ENCODE measurements around the gene TIMELESS. TPM values are rescaled to one million over a fixed set of nuclear protein-coding genes. Genes with fewer than 3 reads are reported as not detected.

Gene TIMELESS, protein sequence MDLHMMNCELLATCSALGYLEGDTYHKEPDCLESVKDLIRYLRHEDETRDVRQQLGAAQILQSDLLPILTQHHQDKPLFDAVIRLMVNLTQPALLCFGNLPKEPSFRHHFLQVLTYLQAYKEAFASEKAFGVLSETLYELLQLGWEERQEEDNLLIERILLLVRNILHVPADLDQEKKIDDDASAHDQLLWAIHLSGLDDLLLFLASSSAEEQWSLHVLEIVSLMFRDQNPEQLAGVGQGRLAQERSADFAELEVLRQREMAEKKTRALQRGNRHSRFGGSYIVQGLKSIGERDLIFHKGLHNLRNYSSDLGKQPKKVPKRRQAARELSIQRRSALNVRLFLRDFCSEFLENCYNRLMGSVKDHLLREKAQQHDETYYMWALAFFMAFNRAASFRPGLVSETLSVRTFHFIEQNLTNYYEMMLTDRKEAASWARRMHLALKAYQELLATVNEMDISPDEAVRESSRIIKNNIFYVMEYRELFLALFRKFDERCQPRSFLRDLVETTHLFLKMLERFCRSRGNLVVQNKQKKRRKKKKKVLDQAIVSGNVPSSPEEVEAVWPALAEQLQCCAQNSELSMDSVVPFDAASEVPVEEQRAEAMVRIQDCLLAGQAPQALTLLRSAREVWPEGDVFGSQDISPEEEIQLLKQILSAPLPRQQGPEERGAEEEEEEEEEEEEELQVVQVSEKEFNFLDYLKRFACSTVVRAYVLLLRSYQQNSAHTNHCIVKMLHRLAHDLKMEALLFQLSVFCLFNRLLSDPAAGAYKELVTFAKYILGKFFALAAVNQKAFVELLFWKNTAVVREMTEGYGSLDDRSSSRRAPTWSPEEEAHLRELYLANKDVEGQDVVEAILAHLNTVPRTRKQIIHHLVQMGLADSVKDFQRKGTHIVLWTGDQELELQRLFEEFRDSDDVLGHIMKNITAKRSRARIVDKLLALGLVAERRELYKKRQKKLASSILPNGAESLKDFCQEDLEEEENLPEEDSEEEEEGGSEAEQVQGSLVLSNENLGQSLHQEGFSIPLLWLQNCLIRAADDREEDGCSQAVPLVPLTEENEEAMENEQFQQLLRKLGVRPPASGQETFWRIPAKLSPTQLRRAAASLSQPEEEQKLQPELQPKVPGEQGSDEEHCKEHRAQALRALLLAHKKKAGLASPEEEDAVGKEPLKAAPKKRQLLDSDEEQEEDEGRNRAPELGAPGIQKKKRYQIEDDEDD
- total RNA-seq (2021; ENCODE audit: unreplicated experiment) (47.0 TPM), Bru-seq, nascent RNA (percentile 60 among the genes with signal in this experiment), BruChase-seq, experiment 1, labeled RNA remaining after a 6-hour chase (percentile 81 among the genes with signal in this experiment), BruChase-seq, experiment 2, labeled RNA remaining after a 2-hour chase (percentile 72 among the genes with signal in this experiment)
- polyA plus RNA-seq (2012): 25.8 and 30.9 TPM in 2 replicates
- long read RNA-seq, full-length matches to known transcripts: 85 of 195 reads
- long read RNA-seq, partial matches to known transcripts: 77 of 195 reads
- long read RNA-seq, other reads (novel, unspliced or antisense): 33 of 195 reads

DNA sequence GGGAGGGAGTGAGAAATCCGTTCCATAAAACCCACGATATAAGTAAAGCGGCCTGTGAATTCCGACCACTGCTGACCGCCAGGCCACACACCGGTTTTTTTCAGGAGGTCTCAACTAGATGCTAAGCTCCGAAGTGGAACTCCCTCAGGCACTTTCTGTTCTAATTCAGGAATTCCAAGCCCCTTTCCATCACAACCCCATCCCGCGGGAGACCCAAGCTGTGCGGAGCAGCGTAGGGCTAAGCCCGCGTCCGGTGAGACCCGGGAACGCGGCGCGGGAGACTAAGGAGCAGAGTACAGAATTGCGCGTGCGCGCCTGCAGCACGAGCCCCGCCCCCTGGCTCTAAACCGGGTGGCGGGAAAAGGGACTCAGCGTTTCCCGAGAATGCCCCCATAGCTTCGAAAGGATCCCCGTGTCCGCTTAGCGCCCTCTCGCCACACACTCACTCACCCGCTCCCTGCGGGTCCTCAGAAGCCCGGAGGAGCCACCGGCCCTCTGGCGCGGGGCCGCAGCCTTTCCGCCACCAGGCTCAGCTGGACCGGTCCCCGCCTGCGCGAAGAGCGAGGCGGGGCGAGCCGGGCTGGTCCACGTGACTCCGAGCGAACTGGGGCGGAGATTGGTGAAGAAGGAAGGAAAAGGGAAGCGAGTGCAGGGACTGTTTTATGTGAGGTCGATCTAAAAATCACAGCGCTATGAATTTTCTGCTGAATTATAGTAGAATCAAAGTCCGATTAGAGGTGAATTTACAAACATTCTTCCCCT is at the start of gene TIMELESS:
Gene TIMELESS, minus strand, starts transcription at position 567 of the 762 bp plus-strand sequence. CDS start 15,256 bp downstream, outside the sequence.
- Histone ChIP-seq H3K79me2 (ENCODE audit: insufficient read depth, low read length) (peaks cover 31% of the 10 kb centered on the region), H3K4me3 (replicated peaks in 1 of 2; ENCODE audit: low read depth in 1 of 2, low read length in 2 of 2) (peak within 1 kb of the TSS; percentile 74 to 80), H2AFZ (ENCODE audit: low read depth, low read length, poor library complexity, severe bottlenecking) (peak within 1 kb of the TSS; percentile 58), H3K4me2 (ENCODE audit: low read length) (peak within 1 kb of the TSS; percentile 81), H3K9me2 (ENCODE audit: insufficient read depth) (no peaks in the 10 kb centered on the region), H4K20me1 (ENCODE audit: insufficient read depth) (no peaks in the 10 kb centered on the region), H3K9me3 (ENCODE audit: control insufficient read depth in 1 of 2, insufficient read depth in 1 of 2, low read depth in 1 of 2, low read length in 2 of 2) (no peaks in the 10 kb centered on the region), H3K27me3 (ENCODE audit: insufficient read depth, low read length) (no peaks in the 10 kb centered on the region), H3K36me3 (ENCODE audit: control insufficient read depth in 1 of 2, insufficient read depth in 2 of 2, low read length in 2 of 2) (no peaks in the 10 kb centered on the region), H3K9ac (ENCODE audit: low read length) (peak within 1 kb of the TSS; percentile 92), H3K27ac (ENCODE audit: low read depth, low read length) (peak within 1 kb of the TSS; percentile 85), H3K4me1 (ENCODE audit: control insufficient read depth in 1 of 2, insufficient read depth in 2 of 2, low read length in 2 of 2) (peaks cover 5 to 21% of the 10 kb centered on the region in 2 experiments; a peak in 3 of 4 replicates)
- ATAC-seq (peak; percentile 96), DNase-seq (ENCODE audit: low read depth, low spot score) (peak; percentile 76)
- BruUV-seq (replicated peaks): TSS peak; percentile 82
- intact Hi-C loops (cut with micrococcal nuclease): no loop called here
- RAD21 ChIA-PET (ENCODE audit: low non-redundant PET in 1 of 2, low total read pairs in 2 of 2, uncharacterized antibody in 2 of 2, unreplicated experiment in 2 of 2): no interaction called here
- TF ChIP-seq, protein P1, sequence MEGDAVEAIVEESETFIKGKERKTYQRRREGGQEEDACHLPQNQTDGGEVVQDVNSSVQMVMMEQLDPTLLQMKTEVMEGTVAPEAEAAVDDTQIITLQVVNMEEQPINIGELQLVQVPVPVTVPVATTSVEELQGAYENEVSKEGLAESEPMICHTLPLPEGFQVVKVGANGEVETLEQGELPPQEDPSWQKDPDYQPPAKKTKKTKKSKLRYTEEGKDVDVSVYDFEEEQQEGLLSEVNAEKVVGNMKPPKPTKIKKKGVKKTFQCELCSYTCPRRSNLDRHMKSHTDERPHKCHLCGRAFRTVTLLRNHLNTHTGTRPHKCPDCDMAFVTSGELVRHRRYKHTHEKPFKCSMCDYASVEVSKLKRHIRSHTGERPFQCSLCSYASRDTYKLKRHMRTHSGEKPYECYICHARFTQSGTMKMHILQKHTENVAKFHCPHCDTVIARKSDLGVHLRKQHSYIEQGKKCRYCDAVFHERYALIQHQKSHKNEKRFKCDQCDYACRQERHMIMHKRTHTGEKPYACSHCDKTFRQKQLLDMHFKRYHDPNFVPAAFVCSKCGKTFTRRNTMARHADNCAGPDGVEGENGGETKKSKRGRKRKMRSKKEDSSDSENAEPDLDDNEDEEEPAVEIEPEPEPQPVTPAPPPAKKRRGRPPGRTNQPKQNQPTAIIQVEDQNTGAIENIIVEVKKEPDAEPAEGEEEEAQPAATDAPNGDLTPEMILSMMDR (IDR thresholded peaks at IDR 0.05 in 2 of 3, conservative IDR thresholded peaks at IDR 0.05 in 1 of 3; ENCODE audit: borderline replicate concordance in 1 of 3, insufficient read depth in 1 of 3, low read depth in 2 of 3, low read length in 2 of 3): no peak
- TF ChIP-seq TCF7L2 (IDR thresholded peaks at IDR 0.05; ENCODE audit: borderline replicate concordance, extremely low read depth, insufficient read depth, insufficient read length) (peak; percentile 31), SIN3A (IDR thresholded peaks at IDR 0.05; ENCODE audit: low read depth) (peak; percentile 41; the same call in 1 of the 2 replicates), SRF (IDR thresholded peaks at IDR 0.05; ENCODE audit: low read depth) (no peak), JUND (IDR thresholded peaks at IDR 0.05) (no peak), YY1 (IDR thresholded peaks at IDR 0.05; ENCODE audit: extremely low read depth, insufficient replicate concordance, low read depth, low read length) (peak; percentile 11), POLR2AphosphoS5 (IDR thresholded peaks at IDR 0.05; ENCODE audit: low read depth, low read length) (peak; percentile 90), ZFX (IDR thresholded peaks at IDR 0.05) (peak; percentile 89; the same call in 1 of the 2 replicates), POLR2A (IDR thresholded peaks at IDR 0.05; ENCODE audit: borderline replicate concordance, extremely low read depth, insufficient read depth, insufficient read length) (peak; percentile 97), SP1 (IDR thresholded peaks at IDR 0.05; ENCODE audit: low read depth) (no peak)
- TF ChIP-seq, protein P2, sequence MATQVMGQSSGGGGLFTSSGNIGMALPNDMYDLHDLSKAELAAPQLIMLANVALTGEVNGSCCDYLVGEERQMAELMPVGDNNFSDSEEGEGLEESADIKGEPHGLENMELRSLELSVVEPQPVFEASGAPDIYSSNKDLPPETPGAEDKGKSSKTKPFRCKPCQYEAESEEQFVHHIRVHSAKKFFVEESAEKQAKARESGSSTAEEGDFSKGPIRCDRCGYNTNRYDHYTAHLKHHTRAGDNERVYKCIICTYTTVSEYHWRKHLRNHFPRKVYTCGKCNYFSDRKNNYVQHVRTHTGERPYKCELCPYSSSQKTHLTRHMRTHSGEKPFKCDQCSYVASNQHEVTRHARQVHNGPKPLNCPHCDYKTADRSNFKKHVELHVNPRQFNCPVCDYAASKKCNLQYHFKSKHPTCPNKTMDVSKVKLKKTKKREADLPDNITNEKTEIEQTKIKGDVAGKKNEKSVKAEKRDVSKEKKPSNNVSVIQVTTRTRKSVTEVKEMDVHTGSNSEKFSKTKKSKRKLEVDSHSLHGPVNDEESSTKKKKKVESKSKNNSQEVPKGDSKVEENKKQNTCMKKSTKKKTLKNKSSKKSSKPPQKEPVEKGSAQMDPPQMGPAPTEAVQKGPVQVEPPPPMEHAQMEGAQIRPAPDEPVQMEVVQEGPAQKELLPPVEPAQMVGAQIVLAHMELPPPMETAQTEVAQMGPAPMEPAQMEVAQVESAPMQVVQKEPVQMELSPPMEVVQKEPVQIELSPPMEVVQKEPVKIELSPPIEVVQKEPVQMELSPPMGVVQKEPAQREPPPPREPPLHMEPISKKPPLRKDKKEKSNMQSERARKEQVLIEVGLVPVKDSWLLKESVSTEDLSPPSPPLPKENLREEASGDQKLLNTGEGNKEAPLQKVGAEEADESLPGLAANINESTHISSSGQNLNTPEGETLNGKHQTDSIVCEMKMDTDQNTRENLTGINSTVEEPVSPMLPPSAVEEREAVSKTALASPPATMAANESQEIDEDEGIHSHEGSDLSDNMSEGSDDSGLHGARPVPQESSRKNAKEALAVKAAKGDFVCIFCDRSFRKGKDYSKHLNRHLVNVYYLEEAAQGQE (IDR thresholded peaks at IDR 0.05; ENCODE audit: low read depth): no peak
- TF ChIP-seq, protein P3, sequence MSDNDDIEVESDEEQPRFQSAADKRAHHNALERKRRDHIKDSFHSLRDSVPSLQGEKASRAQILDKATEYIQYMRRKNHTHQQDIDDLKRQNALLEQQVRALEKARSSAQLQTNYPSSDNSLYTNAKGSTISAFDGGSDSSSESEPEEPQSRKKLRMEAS (IDR thresholded peaks at IDR 0.05): peak; percentile 88
- POLR2A ChIA-PET: interaction anchor here (1.0 to 1.3 kb wide), 4 partner anchors 9 to 89 kb away, joined by 3 to 6 read pairs (median 4); partner anchors contain the start of gene STAT2
- CTCF ChIA-PET: interaction anchor here (0.8 to 1.8 kb wide), 3 partner anchors 10 to 15 kb away, joined by 3 to 6 read pairs (median 4); no protein-coding TSS in a partner anchor

Measured in HCT116 (cell line).